ENCODE data around the gene IL23A. TPM values are rescaled to one million over a fixed set of nuclear protein-coding genes. Genes with fewer than 3 reads are reported as not detected.
"Not testable (repeated sequence)": the region's sequence is repeated elsewhere in the genome, so short reads cannot be mapped to it uniquely, and the experiment has no call there.

The IL23A gene
- total RNA-seq, 1 donor from 2014 or later = 5.6 TPM

GRCh38 chr12:56333197-56333678, 5.4 kb upstream of the IL23A start:
- intact Hi-C loops (cut with micrococcal nuclease) = loop anchor here (1.0 to 10.0 kb wide), 5 partner anchors 33 to 302 kb away; partner anchors contain the start of genes BAZ2A, CS, SPRYD4 and TIMELESS
- peaks cover 17% of the 10 kb centered on the region for H3K36me3 Mint-ChIP-seq (ENCODE audit: low read depth)
- ChIA-PET POLR2A (interaction anchor here (0.5 to 4.8 kb wide), 31 partner anchors 8 to 361 kb away, joined by 3 to 61 read pairs (median 5); partner anchors contain the start of genes ANKRD52, CNPY2, COQ10A and CS), CTCF (interaction anchor here (0.8 to 1.3 kb wide), 3 partner anchors 18 to 128 kb away, joined by 4 to 5 read pairs (median 4); partner anchors contain the start of genes CNPY2 and STAT2)
- ATAC-seq (ENCODE audit: low read depth) = peak; percentile 3
- peak overlapping the region; percentile 96 for H3K4me3 Mint-ChIP-seq
- no peaks in the 10 kb centered on the region for H3K9me3 Mint-ChIP-seq
- peak overlapping the region; percentile 100 for H3K27ac Mint-ChIP-seq
- TF ChIP-seq CTCF (IDR thresholded peaks at IDR 0.05) = no peak
- no peak for DNase-seq
- peaks cover 39% of the 10 kb centered on the region for H3K4me1 Mint-ChIP-seq
- H3K27me3 Mint-ChIP-seq = no peaks in the 10 kb centered on the region

- ChIA-PET CTCF (interaction anchor here (0.8 to 1.3 kb wide), 5 partner anchors 18 to 130 kb away, joined by 3 to 5 read pairs (median 4); partner anchors contain the start of genes CNPY2, STAT2 and TIMELESS), POLR2A (interaction anchor here (0.5 to 4.8 kb wide), 30 partner anchors 8 to 361 kb away, joined by 3 to 61 read pairs (median 5); partner anchors contain the start of genes ANKRD52, CNPY2, COQ10A and CS)
- Mint-ChIP-seq H3K27me3 (no peaks in the 10 kb centered on the region), H3K9me3 (no peaks in the 10 kb centered on the region), H3K27ac (peak within 1 kb of the TSS; percentile 100), H3K4me3 (peak within 1 kb of the TSS; percentile 96), H3K4me1 (peaks cover 46% of the 10 kb centered on the region), H3K36me3 (ENCODE audit: low read depth) (peaks cover 16% of the 10 kb centered on the region)
- intact Hi-C loops (cut with micrococcal nuclease) = loop anchor here (1.0 to 10.0 kb wide), 9 partner anchors 18 to 301 kb away; partner anchors contain the start of genes BAZ2A, CS, SPRYD4 and STAT2
- DNase-seq = peak; percentile 85
- TF ChIP-seq CTCF (IDR thresholded peaks at IDR 0.05) = no peak
- ATAC-seq (ENCODE audit: low read depth) = peak; percentile 91
Observed at GRCh38 chr12:56333679-56334489, 4.8 kb upstream of the IL23A start, which contains the start of gene PAN2. Gene PAN2, minus strand, starts transcription at chr12:56334000. Its CDS starts 906 bp downstream, at chr12:56333094.

- Mint-ChIP-seq H3K4me3 (peak overlapping the region; percentile 96), H3K4me1 (peaks cover 51% of the 10 kb centered on the region), H3K27me3 (no peaks in the 10 kb centered on the region), H3K9me3 (no peaks in the 10 kb centered on the region), H3K36me3 (ENCODE audit: low read depth) (peaks cover 16% of the 10 kb centered on the region), H3K27ac (peak overlapping the region; percentile 100)
- ATAC-seq (ENCODE audit: low read depth) = no peak
- ChIA-PET POLR2A (interaction anchor here (0.6 to 4.8 kb wide), 14 partner anchors 18 to 216 kb away, joined by 3 to 61 read pairs (median 6); partner anchors contain the start of genes CNPY2, COQ10A, SMARCC2 and STAT2), CTCF (interaction anchor here (1.0 kb wide), 2 partner anchors 114 to 129 kb away, joined by 3 to 4 read pairs; partner anchors contain the start of gene TIMELESS)
- DNase-seq = no peak
- intact Hi-C loops (cut with micrococcal nuclease) = loop anchor here (1.0 to 10.0 kb wide), 5 partner anchors 18 to 300 kb away; partner anchors contain the start of genes BAZ2A, STAT2 and ZC3H10
- no peak for TF ChIP-seq CTCF (IDR thresholded peaks at IDR 0.05)
Observed at GRCh38 chr12:56334490-56334793, 4.2 kb upstream of the IL23A start.

- DNase-seq; H3K27me3 Mint-ChIP-seq; ATAC-seq (ENCODE audit: low read depth); H3K4me3 Mint-ChIP-seq; H3K9me3 Mint-ChIP-seq: not testable (repeated sequence)
- Mint-ChIP-seq H3K36me3 (ENCODE audit: low read depth) (peaks cover 20% of the 10 kb centered on the region), H3K27ac (peak overlapping the region; percentile 46), H3K4me1 (peaks cover 60% of the 10 kb centered on the region)
- intact Hi-C loops (cut with micrococcal nuclease) = loop anchor here (10.0 kb wide), 1 partner anchor 299 kb away; the partner anchor contains the start of gene BAZ2A
- ChIA-PET CTCF (interaction anchor here (0.9 kb wide), 1 partner anchor 129 kb away, joined by 5 read pairs; no protein-coding TSS in a partner anchor), POLR2A (interaction anchor here (0.7 to 4.8 kb wide), 6 partner anchors 19 to 517 kb away, joined by 3 to 61 read pairs (median 4); partner anchors contain the start of genes CNPY2, ORMDL2 and STAT2)
Observed at GRCh38 chr12:56335527-56335926, 3.2 kb upstream of the IL23A start.

Data from activated B cell treated with CpG ODN at 0.5 μM for 24 hours (primary cell).